CD4-positive, CD25-positive, alpha-beta regulatory T cell (primary cell): ENCODE measurements around the gene CCDC106. TPM values are rescaled to one million over a fixed set of nuclear protein-coding genes. Genes with fewer than 3 reads are reported as not detected.

Source experiments
- ATAC-seq, 2 donors: fragments of 150-1000 bp; cut with Tn5 transposase; one replicate each; pipeline ENCODE4 v1.10.0; 2021; ENCODE audit warnings: low read depth in 2 of 2, moderate number of reproducible peaks in 2 of 2, moderate library complexity in 1 of 2
- DNase-seq, 3 donors: peaks; one replicate each; pipeline versions ENCODE4 v3.0.0 to v3.0.0-alpha.2; 2012 to 2022; ENCODE audit warnings: mixed read lengths in 1 of 3
- H3K27ac ChIP-seq: one replicate; pipeline ENCODE4 v1.7.0; 2013; ENCODE audit warnings: mild to moderate bottlenecking, low read length; ENCODE audit not compliant: insufficient read depth, poor library complexity, severe bottlenecking
- H3K27me3 ChIP-seq: one replicate; pipeline ENCODE4 v1.7.0; 2013; ENCODE audit warnings: low read length; ENCODE audit not compliant: control insufficient read depth, insufficient read depth
- H3K36me3 ChIP-seq: one replicate; pipeline ENCODE4 v1.7.0; 2013; ENCODE audit warnings: mild to moderate bottlenecking, low read length, moderate library complexity; ENCODE audit not compliant: control insufficient read depth, insufficient read depth
- H3K4me1 ChIP-seq: 2 replicates; pipeline ENCODE4 v1.7.0; 2013; ENCODE audit warnings: mild to moderate bottlenecking, low read length; ENCODE audit not compliant: insufficient read depth, control insufficient read depth, poor library complexity, severe bottlenecking
- H3K4me3 ChIP-seq: one replicate; pipeline ENCODE4 v1.7.0; 2013; ENCODE audit warnings: low read depth, mild to moderate bottlenecking, low read length, moderate library complexity
- H3K9me3 ChIP-seq, 2 experiments: 1 replicate in 1 of 2; 2 replicates in 1 of 2; pipeline ENCODE4 v1.7.0; 2013; ENCODE audit warnings: low read length in 2 of 2, mild to moderate bottlenecking in 1 of 2, moderate library complexity in 1 of 2; ENCODE audit not compliant: control insufficient read depth in 2 of 2
- H3K27ac Mint-ChIP-seq, 3 donors: one replicate each; pipeline ENCODE4 v1.8.0; 2020 to 2022; ENCODE audit warnings: mild to moderate bottlenecking in 3 of 3, mixed read lengths in 3 of 3, moderate library complexity in 2 of 3
- H3K27me3 Mint-ChIP-seq: one replicate; pipeline ENCODE4 v1.8.0; 2022; ENCODE audit warnings: mild to moderate bottlenecking, mixed read lengths
- H3K36me3 Mint-ChIP-seq: one replicate; pipeline ENCODE4 v1.8.0; 2020; ENCODE audit warnings: mixed read lengths
- H3K4me1 Mint-ChIP-seq, 4 donors: one replicate each; pipeline ENCODE4 v1.8.0; 2020 to 2022; ENCODE audit warnings: mixed read lengths in 4 of 4, mild to moderate bottlenecking in 1 of 4
- H3K4me3 Mint-ChIP-seq, 4 donors: one replicate each; pipeline ENCODE4 v1.8.0; 2020 to 2022; ENCODE audit warnings: mild to moderate bottlenecking in 4 of 4, mixed read lengths in 4 of 4, moderate library complexity in 3 of 4
- H3K9me3 Mint-ChIP-seq, 7 donors: one replicate each; pipeline ENCODE4 v1.8.0; 2020 to 2022; ENCODE audit warnings: mixed read lengths in 7 of 7, mild to moderate bottlenecking in 3 of 7, moderate library complexity in 2 of 7
- polyA plus RNA-seq, 4 donors: library from polyadenylated mRNA; unstranded; fragments of 300-500 nt; fragmentation: Illumina TruSeq; gene quantifications; one replicate each; pipeline ENCODE4 v1.2.3, GENCODE V29; 2021
- total RNA-seq: library from RNA; stranded (reverse); gene quantifications from one replicate; pipeline ENCODE4 v1.2.3, GENCODE V29; 2022

The CCDC106 gene
- total and polyA plus RNA-seq, 5 donors from 2014 or later: 0.22 to 1.0 (median 0.56) TPM

GRCh38 chr19:55632463-55632834 lies 15.6 kb upstream of the CCDC106 start:
- DNase-seq (peak; percentile 83 to 96 (median 86)), ATAC-seq (peak; percentile 48 to 55)
- peak overlapping the region in 2 of 3 donors; percentile 6 to 72 for H3K27ac Mint-ChIP-seq
- Histone ChIP-seq H3K27me3 (no peaks in the 10 kb centered on the region), H3K36me3 (no peaks in the 10 kb centered on the region), H3K9me3 (no peaks in the 10 kb centered on the region), H3K4me3 (peak overlapping the region; percentile 4), H3K4me1 (peaks cover 42% of the 10 kb centered on the region), H3K27ac (peak overlapping the region; percentile 54)
- H3K4me1 Mint-ChIP-seq: peaks cover 14 to 45% (median 35%) of the 10 kb centered on the region in 4 donors
- no peaks in the 10 kb centered on the region for H3K9me3 Mint-ChIP-seq
- peak overlapping the region; percentile 0 to 81 (median 48) for H3K4me3 Mint-ChIP-seq
- peaks cover 6% of the 10 kb centered on the region for H3K27me3 Mint-ChIP-seq
- H3K36me3 Mint-ChIP-seq: peaks cover 19% of the 10 kb centered on the region

GRCh38 chr19:55633861-55634260 lies 14.2 kb upstream of the CCDC106 start:
- DNase-seq (no peak), ATAC-seq (no peak)
- Histone ChIP-seq H3K4me3 (no peak overlapping the region), H3K27ac (peak overlapping the region; percentile 100), H3K36me3 (no peaks in the 10 kb centered on the region), H3K4me1 (peaks cover 47% of the 10 kb centered on the region), H3K27me3 (no peaks in the 10 kb centered on the region), H3K9me3 (no peaks in the 10 kb centered on the region)
- Mint-ChIP-seq H3K27me3 (peaks cover 11% of the 10 kb centered on the region), H3K4me3 (peak overlapping the region in 3 of 4 donors; percentile 81 to 98 (median 96)), H3K4me1 (peaks cover 14 to 56% (median 41%) of the 10 kb centered on the region in 4 donors), H3K36me3 (peaks cover 24% of the 10 kb centered on the region), H3K9me3 (no peaks in the 10 kb centered on the region), H3K27ac (peak overlapping the region in 2 of 3 donors; percentile 26 to 100)

GRCh38 chr19:55635334-55635717 lies 12.7 kb upstream of the CCDC106 start:
- no peaks in the 10 kb centered on the region for H3K9me3 ChIP-seq
- Mint-ChIP-seq H3K36me3 (peaks cover 28% of the 10 kb centered on the region), H3K4me3 (peak overlapping the region; percentile 96 to 100 (median 99)), H3K9me3 (peaks cover 0 to 2% (median 0%) of the 10 kb centered on the region in 7 donors), H3K27me3 (peaks cover 11% of the 10 kb centered on the region), H3K4me1 (peaks cover 14 to 68% (median 47%) of the 10 kb centered on the region in 4 donors), H3K27ac (peak overlapping the region; percentile 100)
- DNase-seq (no peak), ATAC-seq (no peak)
- peak overlapping the region; percentile 100 for H3K27ac ChIP-seq
- H3K4me1 ChIP-seq: peaks cover 61% of the 10 kb centered on the region
- no peaks in the 10 kb centered on the region for H3K27me3 ChIP-seq
- H3K36me3 ChIP-seq: no peaks in the 10 kb centered on the region
- peak overlapping the region; percentile 96 for H3K4me3 ChIP-seq

- H3K27me3 ChIP-seq: no peaks in the 10 kb centered on the region
- H3K36me3 ChIP-seq: no peaks in the 10 kb centered on the region
- peak overlapping the region; percentile 100 for H3K27ac ChIP-seq
- DNase-seq (no peak), ATAC-seq (no peak)
- Mint-ChIP-seq H3K27ac (peak overlapping the region; percentile 100), H3K4me3 (peak overlapping the region; percentile 96 to 100 (median 99)), H3K9me3 (peaks cover 0 to 2% (median 0%) of the 10 kb centered on the region in 7 donors), H3K27me3 (peaks cover 11% of the 10 kb centered on the region), H3K36me3 (peaks cover 28% of the 10 kb centered on the region), H3K4me1 (peaks cover 14 to 71% (median 49%) of the 10 kb centered on the region in 4 donors)
- H3K9me3 ChIP-seq: no peaks in the 10 kb centered on the region
- H3K4me1 ChIP-seq: peaks cover 66% of the 10 kb centered on the region
- peak overlapping the region; percentile 96 for H3K4me3 ChIP-seq
These were observed 12.1 kb upstream of the CCDC106 start for GRCh38 chr19:55635856-55636440.

- Mint-ChIP-seq H3K36me3 (peaks cover 28% of the 10 kb centered on the region), H3K9me3 (peaks cover 0 to 2% (median 0%) of the 10 kb centered on the region in 7 donors), H3K4me1 (peaks cover 11 to 73% (median 49%) of the 10 kb centered on the region in 4 donors), H3K27me3 (peaks cover 11% of the 10 kb centered on the region), H3K27ac (peak overlapping the region in 2 of 3 donors; percentile 100), H3K4me3 (peak overlapping the region; percentile 96 to 100 (median 99))
- DNase-seq: no peak
- peak overlapping the region; percentile 96 for H3K4me3 ChIP-seq
- H3K27ac ChIP-seq: peak overlapping the region; percentile 100
- H3K9me3 ChIP-seq: no peaks in the 10 kb centered on the region
- no peak for ATAC-seq
- peaks cover 70% of the 10 kb centered on the region for H3K4me1 ChIP-seq
- no peaks in the 10 kb centered on the region for H3K27me3 ChIP-seq
- H3K36me3 ChIP-seq: no peaks in the 10 kb centered on the region
These were observed 11.3 kb upstream of the CCDC106 start for GRCh38 chr19:55636723-55637122.

GRCh38 chr19:55637534-55637933 lies 10.5 kb upstream of the CCDC106 start:
- peaks cover 28% of the 10 kb centered on the region for H3K36me3 Mint-ChIP-seq
- Histone ChIP-seq H3K4me1 (peaks cover 71% of the 10 kb centered on the region), H3K27ac (no peak overlapping the region), H3K36me3 (no peaks in the 10 kb centered on the region), H3K9me3 (no peaks in the 10 kb centered on the region), H3K4me3 (no peak overlapping the region), H3K27me3 (no peaks in the 10 kb centered on the region)
- ATAC-seq (no peak), DNase-seq (no peak)
- peaks cover 11% of the 10 kb centered on the region for H3K27me3 Mint-ChIP-seq
- peaks cover 4 to 71% (median 45%) of the 10 kb centered on the region in 4 donors for H3K4me1 Mint-ChIP-seq
- peak overlapping the region; percentile 58 to 100 (median 100) for H3K27ac Mint-ChIP-seq
- peak overlapping the region; percentile 71 to 100 (median 92) for H3K4me3 Mint-ChIP-seq
- peaks cover 0 to 2% (median 0%) of the 10 kb centered on the region in 7 donors for H3K9me3 Mint-ChIP-seq

- Histone ChIP-seq H3K4me1 (peaks cover 79% of the 10 kb centered on the region), H3K27me3 (no peaks in the 10 kb centered on the region), H3K9me3 (no peaks in the 10 kb centered on the region), H3K36me3 (no peaks in the 10 kb centered on the region), H3K4me3 (no peak overlapping the region), H3K27ac (peak overlapping the region; percentile 29)
- H3K4me3 Mint-ChIP-seq: peak overlapping the region; percentile 66 to 96 (median 72)
- H3K4me1 Mint-ChIP-seq: peaks cover 4 to 75% (median 53%) of the 10 kb centered on the region in 4 donors
- ATAC-seq (peak in 1 of 2 donors; percentile 8), DNase-seq (peak; percentile 38 to 78 (median 59))
- peaks cover 0 to 2% (median 0%) of the 10 kb centered on the region in 7 donors for H3K9me3 Mint-ChIP-seq
- H3K27me3 Mint-ChIP-seq: peaks cover 17% of the 10 kb centered on the region
- H3K27ac Mint-ChIP-seq: peak overlapping the region; percentile 1 to 92 (median 59)
- H3K36me3 Mint-ChIP-seq: peaks cover 28% of the 10 kb centered on the region
These were observed 9.1 kb upstream of the CCDC106 start for GRCh38 chr19:55638864-55639359.
